Dermis blood vessel endothelial cell (primary cell): ENCODE results near the gene NUDT16. TPM values are rescaled to one million over a fixed set of nuclear protein-coding genes. Genes with fewer than 3 reads are reported as not detected.

Source experiments
- total RNA-seq: library from RNA; depleted of rRNA; stranded (reverse); fragments of >200 nt; gene quantifications from 2 replicates; pipeline ENCODE4 v1.2.3, GENCODE V29; 2014

Gene NUDT16
- total RNA-seq, 1 donor from 2014 or later: 18.2 TPM

Other genes with a start within 250 kb of the NUDT16 start
- gene MRPL3, start 121.2 kb downstream of the NUDT16 start, total RNA-seq: 55.5 and 77.4 TPM in 2 replicates